OCI-LY7 (cell line): ENCODE measurements around the gene ERN1. TPM values are rescaled to one million over a fixed set of nuclear protein-coding genes. Genes with fewer than 3 reads are reported as not detected.
A peak's percentile ranks its signal among the peaks of the same experiment; 100 is the strongest.

ENCODE experiments used
- BruUV-seq: library from RNA; stranded (reverse); fragments of 400-500 nt; replicated peaks from 2 replicates; lab custom pipeline; 2021; lab: Mats Ljungman, UMichigan
- CTCF ChIA-PET: fragments of 300-600 bp; sonication (Branson Sonifier 250); formaldehyde crosslinking; loops from one replicate; lab custom pipeline; 2022; ENCODE audit warnings: antibody characterized with exemption; ENCODE audit not compliant: unreplicated experiment; lab: Charles Lee
- POLR2A ChIA-PET: fragments of 300-600 bp; sonication (Branson Sonifier 250); formaldehyde crosslinking; loops from one replicate; lab custom pipeline; 2022; ENCODE audit warnings: antibody characterized with exemption; lab: Charles Lee
- DNase-seq: peaks from one replicate; pipeline ENCODE4 v3.0.0-alpha.2; 2015; ENCODE audit warnings: low spot score
- H2AFZ ChIP-seq: fragments of 200-600 bp; sonication (generic), shearing (Covaris generic); 2 replicates; pipeline ENCODE4 v1.6.1; 2014; ENCODE audit warnings: mild to moderate bottlenecking, antibody characterized with exemption, low read length, moderate library complexity
- H3K27ac ChIP-seq: fragments of 200-600 bp; sonication (generic); 2 replicates; pipeline ENCODE4 v1.5.1; 2014; ENCODE audit warnings: mixed run types, low read depth, mild to moderate bottlenecking, moderate library complexity, low read length, inconsistent platforms; ENCODE audit not compliant: poor library complexity, severe bottlenecking
- H3K36me3 ChIP-seq: fragments of 200-600 bp; sonication (generic); 2 replicates; pipeline ENCODE4 v1.6.1; 2014; ENCODE audit warnings: mild to moderate bottlenecking, antibody characterized with exemption, low read length, moderate library complexity, mixed read lengths; ENCODE audit not compliant: insufficient read depth
- H3K4me1 ChIP-seq: fragments of 200-600 bp; sonication (generic); 2 replicates; pipeline ENCODE4 v1.5.1; 2014; ENCODE audit warnings: mild to moderate bottlenecking, low read length; ENCODE audit not compliant: insufficient read depth, poor library complexity, severe bottlenecking
- H3K4me2 ChIP-seq: fragments of 200-600 bp; sonication (generic); 2 replicates; pipeline ENCODE4 v1.6.1; 2014; ENCODE audit warnings: mild to moderate bottlenecking, low read length
- H3K4me3 ChIP-seq: fragments of 200-600 bp; sonication (generic); 2 replicates; pipeline ENCODE4 v1.5.1; 2014; ENCODE audit warnings: mild to moderate bottlenecking, low read depth, low read length; ENCODE audit not compliant: poor library complexity, severe bottlenecking
- H3K79me2 ChIP-seq: fragments of 200-600 bp; sonication (generic); 2 replicates; pipeline ENCODE4 v1.6.1; 2016; ENCODE audit warnings: low read depth, mild to moderate bottlenecking, low read length, moderate library complexity, mixed read lengths; ENCODE audit not compliant: insufficient read depth
- H3K9me2 ChIP-seq: fragments of 200-600 bp; sonication (generic); 2 replicates; pipeline ENCODE4 v1.6.1; 2016; ENCODE audit warnings: mild to moderate bottlenecking, low read length, mixed read lengths; ENCODE audit not compliant: insufficient read depth
- H3K9me3 ChIP-seq: fragments of 200-600 bp; sonication (generic); 2 replicates; pipeline ENCODE4 v1.6.1; 2014; ENCODE audit warnings: mild to moderate bottlenecking, mixed run types, low read length, mixed read lengths
- H4K20me1 ChIP-seq: fragments of 200-600 bp; sonication (generic); 2 replicates; pipeline ENCODE4 v1.6.1; 2014; ENCODE audit warnings: mild to moderate bottlenecking, antibody characterized with exemption, low read length, moderate library complexity, mixed read lengths; ENCODE audit not compliant: insufficient read depth
- CTCF ChIP-seq: fragments of 200-600 bp; sonication (generic); conservative IDR thresholded peaks from 2 replicates; pipeline ENCODE4 v1.5.1; 2014; ENCODE audit warnings: mild to moderate bottlenecking, antibody characterized with exemption, low read length, moderate library complexity, mixed read lengths
- EZH2phosphoT487 ChIP-seq: fragments of 200-600 bp; sonication (generic); IDR thresholded peaks from 2 replicates; pipeline ENCODE4 v1.6.1; 2018; ENCODE audit warnings: low read depth, borderline replicate concordance, mild to moderate bottlenecking, mixed run types, antibody characterized with exemption, low read length, moderate library complexity, mixed read lengths
- intact Hi-C: fragments of 100-400 bp; cut with micrococcal nuclease; formaldehyde crosslinking; loops from one replicate; pipeline ENCODE4 v1.10.0; 2022; ENCODE audit not compliant: unreplicated experiment
- total RNA-seq, 2 experiments: library from RNA; depleted of rRNA in 1 of 2; stranded (reverse); fragments of >200 nt in 1 of 2; shearing (Covaris generic) in 1 of 2; gene quantifications; 2 replicates each; pipeline ENCODE4 v1.2.3, GENCODE V29; 2014 to 2022

The ERN1 gene
- total RNA-seq, 2 experiments from 2014 or later = 22.0 to 70.3 TPM

DNA sequence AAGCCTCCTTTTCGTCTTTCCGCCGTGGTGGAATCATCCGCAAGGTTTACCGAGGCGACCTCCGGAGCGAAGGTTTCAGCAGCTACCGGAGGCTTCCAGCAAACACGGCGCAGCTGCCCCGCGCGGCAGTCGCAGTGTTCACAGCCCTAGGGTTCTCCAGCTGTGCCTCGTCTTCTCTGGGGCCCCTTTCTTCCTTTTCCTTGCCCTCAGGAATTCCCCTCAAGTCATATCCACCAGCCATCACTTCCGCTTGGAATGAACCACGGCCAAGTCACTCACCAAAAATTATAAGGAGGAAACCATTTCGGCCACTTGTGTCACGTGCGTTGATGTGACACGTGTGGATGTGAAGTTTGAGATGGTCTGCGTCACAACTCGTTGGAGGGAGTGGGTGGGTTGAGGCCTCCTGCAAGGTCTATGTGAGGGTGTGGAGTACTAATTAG is 636 bp upstream of the ERN1 start:
- peaks cover 40% of the 10 kb centered on the region for H3K79me2 ChIP-seq
- H3K4me1 ChIP-seq = peaks cover 63% of the 10 kb centered on the region
- TSS peak; percentile 94 for BruUV-seq
- peak overlapping the region; percentile 23; the same call in 1 of the 2 replicates for H2AFZ ChIP-seq
- H3K27ac ChIP-seq = peak overlapping the region; percentile 61
- peak; percentile 31 for DNase-seq
- H3K9me2 ChIP-seq = no peaks in the 10 kb centered on the region
- no peaks in the 10 kb centered on the region for H3K9me3 ChIP-seq
- ChIA-PET POLR2A (interaction anchor here (0.8 to 5.5 kb wide), 12 partner anchors 10 to 109 kb away, joined by 3 to 48 read pairs (median 5); partner anchors contain the start of gene ICAM2), CTCF (interaction anchor here (0.7 to 5.0 kb wide), 4 partner anchors 68 to 184 kb away, joined by 3 to 46 read pairs (median 22); no protein-coding TSS in a partner anchor)
- peak overlapping the region; percentile 92 for H3K4me3 ChIP-seq
- no peaks in the 10 kb centered on the region for H3K36me3 ChIP-seq
- peak overlapping the region; percentile 66 for H3K4me2 ChIP-seq
- intact Hi-C loops = loop anchor here (1.0 to 5.0 kb wide), 2 partner anchors 56 to 213 kb away; partner anchors contain the start of gene GH1
- TF ChIP-seq EZH2phosphoT487 = no peak
- TF ChIP-seq CTCF = no peak
- peaks cover 8% of the 10 kb centered on the region; the same call in 1 of the 2 replicates for H4K20me1 ChIP-seq

DNA sequence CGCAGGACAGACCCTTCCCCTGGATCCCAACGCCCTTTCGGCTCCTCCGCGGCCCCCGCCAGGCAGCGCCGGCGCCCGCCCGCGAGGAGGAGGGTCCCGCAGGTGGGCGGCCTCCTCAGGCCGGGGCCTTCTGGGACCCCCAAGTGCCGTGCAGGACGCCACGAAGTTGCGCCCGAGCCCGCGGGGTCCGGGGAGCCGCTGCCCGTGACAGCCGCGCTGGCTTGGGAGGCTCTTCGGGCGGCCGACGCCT is 504 bp downstream of the ERN1 start:
- intact Hi-C loops = no loop called here
- TF ChIP-seq CTCF (no peak), EZH2phosphoT487 (no peak)
- Histone ChIP-seq H2AFZ (no peak overlapping the region), H3K27ac (peak overlapping the region; percentile 17), H3K9me3 (no peaks in the 10 kb centered on the region), H3K79me2 (peaks cover 49% of the 10 kb centered on the region), H3K4me3 (peak overlapping the region; percentile 92), H4K20me1 (peaks cover 8% of the 10 kb centered on the region; the same call in 1 of the 2 replicates), H3K4me2 (peak overlapping the region; percentile 97), H3K36me3 (peaks cover 8% of the 10 kb centered on the region), H3K9me2 (no peaks in the 10 kb centered on the region), H3K4me1 (peaks cover 63% of the 10 kb centered on the region)
- no peak for DNase-seq
- CTCF ChIA-PET = interaction anchor here (0.7 to 1.1 kb wide), 2 partner anchors 54 to 100 kb away, joined by 3 read pairs; no protein-coding TSS in a partner anchor
- no TSS peak for BruUV-seq
- POLR2A ChIA-PET = interaction anchor here (0.8 to 5.5 kb wide), 8 partner anchors 8 to 113 kb away, joined by 3 to 48 read pairs (median 4); partner anchors contain the start of gene ICAM2

GRCh38 chr17:64128787-64129514 is 993 bp downstream of the ERN1 start:
- TF ChIP-seq CTCF = no peak
- no peak for TF ChIP-seq EZH2phosphoT487
- Histone ChIP-seq H3K4me2 (peak overlapping the region; percentile 97), H3K36me3 (peaks cover 13% of the 10 kb centered on the region), H2AFZ (no peak overlapping the region), H3K9me3 (no peaks in the 10 kb centered on the region), H3K79me2 (peaks cover 51% of the 10 kb centered on the region), H3K4me3 (peak overlapping the region; percentile 92), H3K4me1 (peaks cover 63% of the 10 kb centered on the region), H4K20me1 (peaks cover 8% of the 10 kb centered on the region; the same call in 1 of the 2 replicates), H3K9me2 (no peaks in the 10 kb centered on the region), H3K27ac (peak overlapping the region; percentile 17)
- DNase-seq = peak; percentile 47
- no TSS peak for BruUV-seq
- ChIA-PET POLR2A (interaction anchor here (0.8 to 5.5 kb wide), 7 partner anchors 8 to 112 kb away, joined by 3 to 48 read pairs (median 5); partner anchors contain the start of gene ICAM2), CTCF (interaction anchor here (0.7 to 1.1 kb wide), 2 partner anchors 54 to 100 kb away, joined by 3 read pairs; no protein-coding TSS in a partner anchor)
- intact Hi-C loops = no loop called here
